KBM-7 (cell line): ENCODE results near the gene RBM27.
"Not testable (repeated sequence)": the region's sequence is repeated elsewhere in the genome, so short reads cannot be mapped to it uniquely, and the experiment has no call there.

ENCODE experiments used
- DNase-seq: peaks from one replicate; pipeline ENCODE4 v3.0.0-alpha.2; 2015
- in situ Hi-C: fragments of 300-500 bp; cut with MboI; formaldehyde crosslinking; loops from 2 replicates; pipeline ENCODE4 v1.14.3; 2020; ENCODE audit warnings: low sequenced_read_pairs, low pct_unique_long_range_greater_than_20kb, mixed read lengths

Gene RBM27, protein sequence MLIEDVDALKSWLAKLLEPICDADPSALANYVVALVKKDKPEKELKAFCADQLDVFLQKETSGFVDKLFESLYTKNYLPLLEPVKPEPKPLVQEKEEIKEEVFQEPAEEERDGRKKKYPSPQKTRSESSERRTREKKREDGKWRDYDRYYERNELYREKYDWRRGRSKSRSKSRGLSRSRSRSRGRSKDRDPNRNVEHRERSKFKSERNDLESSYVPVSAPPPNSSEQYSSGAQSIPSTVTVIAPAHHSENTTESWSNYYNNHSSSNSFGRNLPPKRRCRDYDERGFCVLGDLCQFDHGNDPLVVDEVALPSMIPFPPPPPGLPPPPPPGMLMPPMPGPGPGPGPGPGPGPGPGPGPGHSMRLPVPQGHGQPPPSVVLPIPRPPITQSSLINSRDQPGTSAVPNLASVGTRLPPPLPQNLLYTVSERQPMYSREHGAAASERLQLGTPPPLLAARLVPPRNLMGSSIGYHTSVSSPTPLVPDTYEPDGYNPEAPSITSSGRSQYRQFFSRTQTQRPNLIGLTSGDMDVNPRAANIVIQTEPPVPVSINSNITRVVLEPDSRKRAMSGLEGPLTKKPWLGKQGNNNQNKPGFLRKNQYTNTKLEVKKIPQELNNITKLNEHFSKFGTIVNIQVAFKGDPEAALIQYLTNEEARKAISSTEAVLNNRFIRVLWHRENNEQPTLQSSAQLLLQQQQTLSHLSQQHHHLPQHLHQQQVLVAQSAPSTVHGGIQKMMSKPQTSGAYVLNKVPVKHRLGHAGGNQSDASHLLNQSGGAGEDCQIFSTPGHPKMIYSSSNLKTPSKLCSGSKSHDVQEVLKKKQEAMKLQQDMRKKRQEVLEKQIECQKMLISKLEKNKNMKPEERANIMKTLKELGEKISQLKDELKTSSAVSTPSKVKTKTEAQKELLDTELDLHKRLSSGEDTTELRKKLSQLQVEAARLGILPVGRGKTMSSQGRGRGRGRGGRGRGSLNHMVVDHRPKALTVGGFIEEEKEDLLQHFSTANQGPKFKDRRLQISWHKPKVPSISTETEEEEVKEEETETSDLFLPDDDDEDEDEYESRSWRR

GRCh38 chr5:146203011-146203871 is at the start of gene RBM27:
TSS of gene RBM27 (plus strand) at chr5:146203605. CDS start at chr5:146203766, 161 bp downstream.
- in situ Hi-C loops, result no loop called here
- DNase-seq, result peak; percentile 100

GRCh38 chr5:146158255-146158654 is 45.1 kb upstream of the RBM27 start:
- in situ Hi-C loops, result no loop called here
- DNase-seq, result no peak

DNA sequence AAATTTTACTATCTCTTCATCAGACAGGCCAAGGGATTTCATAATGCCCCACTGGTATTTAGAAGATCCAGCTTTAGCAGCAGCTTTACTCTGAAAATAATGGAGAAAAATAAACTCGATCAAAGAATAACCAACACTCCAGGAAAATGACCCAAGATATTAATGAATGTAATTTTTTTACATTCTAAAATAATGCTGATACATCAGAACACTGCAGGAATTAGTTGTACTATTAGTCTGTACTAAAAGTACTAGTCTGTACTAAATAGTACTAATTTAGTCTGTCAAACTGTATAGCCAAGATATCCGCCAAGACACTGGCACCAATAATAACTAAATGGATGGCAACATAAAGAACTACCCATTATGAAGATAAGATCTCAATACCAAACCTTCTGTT is 39.0 kb upstream of the RBM27 start:
- DNase-seq, result no peak
- in situ Hi-C loops, result no loop called here

DNA sequence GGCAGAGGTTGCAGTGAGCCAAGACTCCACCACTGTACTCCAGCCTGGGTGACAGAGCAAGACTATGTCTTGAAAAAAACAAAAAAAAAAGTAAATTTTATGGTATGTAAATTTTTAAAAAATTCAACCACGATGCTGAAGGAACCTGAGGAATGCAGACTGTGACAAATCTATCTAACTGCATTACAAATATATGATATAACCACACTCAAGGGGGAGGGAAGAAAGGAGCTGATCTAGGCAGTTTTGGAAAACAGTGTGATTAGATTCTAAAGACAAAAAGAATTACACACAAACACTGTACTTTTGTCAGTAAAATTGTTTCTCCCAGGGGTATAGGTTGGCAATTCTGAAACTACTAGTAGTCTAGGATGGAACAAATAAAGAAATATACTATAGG is 37.9 kb upstream of the RBM27 start:
- in situ Hi-C loops, result no loop called here
- DNase-seq, result no peak

DNA sequence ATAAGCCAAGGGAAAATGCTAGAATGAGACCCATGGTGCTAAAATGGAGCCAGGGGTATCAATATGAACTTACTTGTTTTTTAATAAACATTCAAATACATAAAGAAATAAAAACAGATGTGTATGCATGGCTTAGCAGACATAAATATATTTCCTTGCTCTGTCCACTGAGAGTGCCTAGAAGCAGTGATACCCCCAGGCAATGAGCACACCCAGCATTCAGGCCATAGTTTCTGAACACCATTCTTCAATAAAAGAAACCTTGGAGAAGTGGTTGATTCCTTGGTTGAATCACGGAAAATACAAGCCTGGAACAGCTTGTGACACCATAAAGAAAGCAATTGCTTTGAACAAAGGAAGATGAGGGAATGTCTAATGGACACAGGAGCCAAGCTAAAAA is 37.5 kb upstream of the RBM27 start:
- DNase-seq, result no peak
- in situ Hi-C loops, result no loop called here

GRCh38 chr5:146169076-146169475 is 34.3 kb upstream of the RBM27 start:
- no peak for DNase-seq
- in situ Hi-C loops, result no loop called here

GRCh38 chr5:146173049-146173448 is 30.4 kb upstream of the RBM27 start:
- DNase-seq, in situ Hi-C loops: not testable (repeated sequence)

- in situ Hi-C loops, result no loop called here
- no peak for DNase-seq
Observed at GRCh38 chr5:146173597-146173996, 29.8 kb upstream of the RBM27 start.

- no peak for DNase-seq
- in situ Hi-C loops, result no loop called here
Observed at GRCh38 chr5:146176805-146177204, 26.6 kb upstream of the RBM27 start.

DNA sequence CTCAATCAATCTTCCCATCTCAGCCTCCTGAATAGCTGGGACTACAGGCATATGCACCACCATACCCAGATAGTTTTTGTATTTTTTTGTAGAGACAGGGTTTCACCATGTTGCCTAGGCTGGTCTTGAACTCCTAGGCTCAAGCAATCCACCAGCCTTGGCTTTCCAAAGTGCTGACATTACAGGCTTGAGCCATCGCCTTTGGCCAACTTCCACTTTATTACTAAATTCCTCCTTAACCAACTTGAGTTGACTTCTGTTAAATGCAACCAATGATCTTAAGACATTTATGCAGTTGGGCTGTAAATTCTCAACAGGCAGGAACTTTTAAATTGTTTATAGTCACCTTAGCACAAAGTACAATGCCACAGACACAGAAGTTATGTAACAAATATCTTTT is 23.7 kb upstream of the RBM27 start:
- DNase-seq, result no peak
- in situ Hi-C loops, result no loop called here

DNA sequence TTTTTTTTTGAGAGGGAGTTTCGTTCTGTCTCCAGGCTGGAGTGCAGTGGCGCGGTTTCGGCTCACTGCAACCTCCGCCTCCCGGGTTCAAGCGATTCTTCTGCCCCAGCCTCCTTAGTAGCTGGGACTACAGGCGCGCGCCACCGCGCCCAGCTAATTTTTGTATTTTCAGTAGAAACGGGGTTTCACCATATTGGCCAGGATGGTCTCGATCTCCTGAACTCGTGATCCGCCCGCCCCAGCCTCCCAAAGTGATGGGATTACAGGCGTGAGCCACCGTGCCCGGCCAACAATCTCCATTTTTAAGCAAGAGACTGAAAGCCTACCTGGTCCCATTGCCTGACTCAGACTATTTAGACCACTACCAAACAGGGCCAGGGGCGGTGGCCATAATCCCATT is 20.0 kb upstream of the RBM27 start:
- DNase-seq, in situ Hi-C loops: not testable (repeated sequence)

DNA sequence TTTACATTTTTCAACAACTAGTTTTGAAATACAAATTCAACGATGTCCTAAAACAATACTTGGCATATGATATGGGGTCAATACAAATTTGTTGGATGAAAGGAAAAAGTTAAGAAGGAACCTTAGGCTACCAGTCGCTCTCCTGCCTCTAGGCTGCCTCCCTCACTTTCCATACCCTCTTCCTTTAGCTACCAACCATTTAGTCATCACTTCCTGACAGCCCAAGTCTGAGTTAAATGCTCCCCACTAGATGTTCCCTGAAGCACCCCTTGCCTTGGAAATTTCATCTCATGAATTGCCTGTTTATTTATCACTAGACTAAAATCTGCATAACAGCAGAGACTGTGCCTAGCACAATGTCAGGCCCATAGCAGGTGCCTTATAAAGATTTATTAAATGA is 18.2 kb upstream of the RBM27 start:
- no peak for DNase-seq
- in situ Hi-C loops, result no loop called here

DNA sequence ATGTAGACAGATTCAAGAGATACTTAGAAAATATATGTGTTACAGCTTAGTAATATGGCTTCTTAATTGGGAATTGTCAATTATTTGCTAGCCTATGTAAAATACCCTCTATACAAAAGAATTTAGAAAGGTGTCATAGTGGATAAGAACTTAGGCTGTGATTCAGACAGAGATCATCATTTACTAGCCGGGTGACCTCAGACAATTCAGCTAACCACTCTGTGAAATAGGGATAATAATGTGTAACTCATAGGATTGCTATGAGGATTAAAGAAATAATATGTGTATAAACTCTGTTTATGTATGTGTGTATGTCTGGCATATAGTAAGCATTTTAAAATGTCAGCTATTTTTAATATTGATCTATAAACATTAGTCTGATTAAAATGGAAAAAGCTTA is 15.0 kb upstream of the RBM27 start:
- no peak for DNase-seq
- in situ Hi-C loops, result no loop called here

GRCh38 chr5:146192571-146193043 is 10.8 kb upstream of the RBM27 start:
- in situ Hi-C loops, result no loop called here
- no peak for DNase-seq

GRCh38 chr5:146193285-146193684 is 10.1 kb upstream of the RBM27 start:
- in situ Hi-C loops, result no loop called here
- DNase-seq, result no peak

GRCh38 chr5:146194997-146195396 is 8.4 kb upstream of the RBM27 start:
- in situ Hi-C loops, DNase-seq: not testable (repeated sequence)

GRCh38 chr5:146196459-146197048 is 6.9 kb upstream of the RBM27 start:
- in situ Hi-C loops, result no loop called here
- DNase-seq, result no peak

DNA sequence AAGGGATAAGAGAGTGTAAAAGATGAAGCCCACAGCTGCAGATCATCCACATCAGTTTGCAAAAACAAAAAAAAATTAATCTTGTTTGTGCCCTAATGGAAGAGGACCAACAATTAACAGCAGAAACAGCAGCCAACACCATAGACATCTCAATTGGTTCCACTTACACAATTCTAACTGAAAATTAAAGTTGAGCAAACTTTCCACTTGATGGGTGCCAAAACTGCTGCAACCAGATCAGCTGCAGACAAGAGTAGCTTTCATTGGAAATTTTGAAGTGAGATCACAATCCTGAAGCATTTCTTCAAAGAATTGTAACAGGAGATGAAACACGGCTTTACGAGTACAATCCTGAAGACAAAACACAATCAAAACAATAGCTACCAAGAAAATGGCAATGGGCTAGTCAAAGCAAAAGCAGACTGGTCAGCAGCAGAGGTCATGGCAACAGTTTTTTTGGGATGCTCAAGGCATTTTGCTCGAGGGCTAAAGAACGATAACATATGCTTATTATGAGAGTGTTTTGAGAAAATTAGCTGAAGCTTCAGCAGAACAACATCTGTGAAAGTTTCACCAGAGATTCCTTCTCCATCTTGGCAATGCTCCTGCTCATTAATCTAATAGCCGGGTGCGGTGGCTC is 4.1 kb upstream of the RBM27 start:
- in situ Hi-C loops, result no loop called here
- DNase-seq, result no peak
